Sigmoid colon (tissue), 4 donors: ENCODE measurements around the gene RHBDF1.

Source experiments
- CTCF ChIP-seq, 4 experiments: fragments of 450-650 bp in 3 of 4; fragments of 200-600 bp in 1 of 4; IDR thresholded peaks; one replicate each; pipeline ENCODE4 v1.5.1; 2016 to 2019; ENCODE audit warnings: antibody characterized with exemption in 4 of 4, mild to moderate bottlenecking in 3 of 4, moderate library complexity in 2 of 4
- EP300 ChIP-seq, 4 donors: sonication (generic); formaldehyde crosslinking; IDR thresholded peaks; one replicate each; pipeline ENCODE4 v1.6.1; 2017; ENCODE audit warnings: antibody characterized with exemption in 4 of 4
- POLR2A ChIP-seq, 2 donors: fragments of 450-650 bp; IDR thresholded peaks; one replicate each; pipeline ENCODE4 v1.6.1; 2016; ENCODE audit warnings: antibody characterized with exemption in 2 of 2, mild to moderate bottlenecking in 2 of 2, moderate library complexity in 2 of 2
- POLR2AphosphoS5 ChIP-seq, 4 donors: sonication (generic); formaldehyde crosslinking; IDR thresholded peaks; one replicate each; pipeline ENCODE4 v1.6.1; 2017; ENCODE audit warnings: antibody characterized with exemption in 4 of 4

- TF ChIP-seq CTCF (IDR thresholded peaks at IDR 0.05): peak in 2 of 4 experiments; percentile 15 to 23
- peak; percentile 70 to 88 (median 86) for TF ChIP-seq POLR2AphosphoS5 (IDR thresholded peaks at IDR 0.05)
- TF ChIP-seq EP300 (IDR thresholded peaks at IDR 0.05): no peak
- peak; percentile 45 to 63 for TF ChIP-seq POLR2A (IDR thresholded peaks at IDR 0.05)
Observed at GRCh38 chr16:71540-72401, 660 bp downstream of the RHBDF1 start.
